Measurements from ENCODE around the gene PLCB4.

- TF ChIP-seq CTCF (conservative IDR thresholded peaks at IDR 0.05; ENCODE audit: low read length) = no peak
- no peak for TF ChIP-seq EZH2phosphoT487 (IDR thresholded peaks at IDR 0.05; ENCODE audit: borderline replicate concordance, low read depth, low read length)
These were observed 190.0 kb downstream of the PLCB4 start for GRCh38 chr20:9258901-9259300.

All from OCI-LY7 (cell line).